Measurements from ENCODE around the gene ASTN2. TPM values are rescaled to one million over a fixed set of nuclear protein-coding genes. Genes with fewer than 3 reads are reported as not detected.
"Not testable (repeated sequence)": the region's sequence is repeated elsewhere in the genome, so short reads cannot be mapped to it uniquely, and the experiment has no call there.

Gene ASTN2
- total RNA-seq, 1 donor from 2014 or later, result 5.4 TPM

- intact Hi-C loops (cut with micrococcal nuclease), result not testable (repeated sequence)
These were observed 584.5 kb downstream of the ASTN2 start for GRCh38 chr9:116830321-116830720.

- intact Hi-C loops (cut with micrococcal nuclease), result no loop called here
These were observed 593.1 kb downstream of the ASTN2 start for GRCh38 chr9:116821633-116822229.

- intact Hi-C loops (cut with micrococcal nuclease), result no loop called here
These were observed 595.7 kb downstream of the ASTN2 start for GRCh38 chr9:116819116-116819515.

GRCh38 chr9:116817762-116818161 is 597.1 kb downstream of the ASTN2 start:
- intact Hi-C loops (cut with micrococcal nuclease), result no loop called here

GRCh38 chr9:116816484-116816883 is 598.4 kb downstream of the ASTN2 start:
- intact Hi-C loops (cut with micrococcal nuclease), result no loop called here

- intact Hi-C loops (cut with micrococcal nuclease), result no loop called here
These were observed 599.0 kb downstream of the ASTN2 start for GRCh38 chr9:116815835-116816234.

- intact Hi-C loops (cut with micrococcal nuclease), result no loop called here
These were observed 601.9 kb downstream of the ASTN2 start for GRCh38 chr9:116813031-116813300.

GRCh38 chr9:116812231-116813030 is 602.4 kb downstream of the ASTN2 start:
- intact Hi-C loops (cut with micrococcal nuclease), result no loop called here

- intact Hi-C loops (cut with micrococcal nuclease), result no loop called here
These were observed 605.2 kb downstream of the ASTN2 start for GRCh38 chr9:116809656-116810055.

GRCh38 chr9:116806075-116806474 is 608.8 kb downstream of the ASTN2 start:
- intact Hi-C loops (cut with micrococcal nuclease), result no loop called here

- intact Hi-C loops (cut with micrococcal nuclease), result no loop called here
These were observed 614.0 kb downstream of the ASTN2 start for GRCh38 chr9:116800885-116801284.

GRCh38 chr9:116800074-116800473 is 614.8 kb downstream of the ASTN2 start:
- intact Hi-C loops (cut with micrococcal nuclease), result no loop called here

GRCh38 chr9:116798521-116798920 is 616.3 kb downstream of the ASTN2 start:
- intact Hi-C loops (cut with micrococcal nuclease), result no loop called here

GRCh38 chr9:116797276-116797675 is 617.6 kb downstream of the ASTN2 start:
- intact Hi-C loops (cut with micrococcal nuclease), result no loop called here

GRCh38 chr9:116796669-116797068 is 618.2 kb downstream of the ASTN2 start:
- intact Hi-C loops (cut with micrococcal nuclease), result no loop called here

GRCh38 chr9:116795821-116796220 is 619.0 kb downstream of the ASTN2 start:
- intact Hi-C loops (cut with micrococcal nuclease), result no loop called here

GRCh38 chr9:116792271-116792670 is 622.6 kb downstream of the ASTN2 start:
- intact Hi-C loops (cut with micrococcal nuclease), result no loop called here

- intact Hi-C loops (cut with micrococcal nuclease), result no loop called here
These were observed 623.5 kb downstream of the ASTN2 start for GRCh38 chr9:116791326-116791725.

GRCh38 chr9:116789081-116789480 is 625.8 kb downstream of the ASTN2 start:
- intact Hi-C loops (cut with micrococcal nuclease), result no loop called here

- intact Hi-C loops (cut with micrococcal nuclease), result no loop called here
These were observed 628.1 kb downstream of the ASTN2 start for GRCh38 chr9:116786737-116787136.

GRCh38 chr9:116777116-116777515 is 637.7 kb downstream of the ASTN2 start:
- intact Hi-C loops (cut with micrococcal nuclease), result no loop called here

GRCh38 chr9:116774421-116775180 is 640.3 kb downstream of the ASTN2 start:
- intact Hi-C loops (cut with micrococcal nuclease), result no loop called here
